ENCODE results near the gene C7orf25. TPM values are rescaled to one million over a fixed set of nuclear protein-coding genes. Genes with fewer than 3 reads are reported as not detected.

The C7orf25 gene
- total and polyA plus RNA-seq, 10 of the 15 experiments (the other 5 are each of a cell fraction or from before 2014, with no cell fraction given): 0.63 to 3.2 (median 1.7) TPM

- H3K9ac ChIP-seq (ENCODE audit: control insufficient read depth, insufficient read depth, low read length): no peak overlapping the region
- H3K79me2 ChIP-seq (ENCODE audit: control insufficient read depth, insufficient read depth, low read length): peaks cover 2% of the 10 kb centered on the region; the same call in 1 of the 2 replicates
- intact Hi-C loops (cut with micrococcal nuclease; ENCODE audit: unreplicated experiment): no loop called here
- no peaks in the 10 kb centered on the region for H3K27me3 ChIP-seq (replicated peaks in 1 of 2; ENCODE audit: control insufficient read depth in 2 of 2, insufficient read depth in 2 of 2, low read length in 1 of 2)
- in situ Hi-C loops (cut with MboI): no loop called here
- no peaks in the 10 kb centered on the region; a peak in 1 of 4 replicates for H3K36me3 ChIP-seq (ENCODE audit: control insufficient read depth in 2 of 2, insufficient read depth in 2 of 2, low read length in 1 of 2)
- POLR2A ChIA-PET: interaction anchor here (0.6 to 0.9 kb wide), 2 partner anchors 22 to 932 kb away, joined by 3 to 4 read pairs; partner anchors contain the start of genes MRPL32 and PSMA2
- H3K27ac ChIP-seq (ENCODE audit: control insufficient read depth, insufficient read depth): no peak overlapping the region
- H2AFZ ChIP-seq (ENCODE audit: control insufficient read depth, low read depth, low read length): no peak overlapping the region
- DNase-seq (ENCODE audit: low read depth, low spot score) (no peak), ATAC-seq (no peak), FAIRE-seq (no peak)
- no peak for TF ChIP-seq ATF7 (IDR thresholded peaks at IDR 0.05; ENCODE audit: low read depth)
- no peak for TF ChIP-seq TBL1XR1 (IDR thresholded peaks at IDR 0.05; ENCODE audit: low read depth, low read length)
- no peak for TF ChIP-seq MEF2A (IDR thresholded peaks at IDR 0.05; ENCODE audit: insufficient read depth, low read depth, low read length)
- TF ChIP-seq RFX5 (IDR thresholded peaks at IDR 0.05; ENCODE audit: low read depth, low read length): no peak
- TF ChIP-seq, protein P1, sequence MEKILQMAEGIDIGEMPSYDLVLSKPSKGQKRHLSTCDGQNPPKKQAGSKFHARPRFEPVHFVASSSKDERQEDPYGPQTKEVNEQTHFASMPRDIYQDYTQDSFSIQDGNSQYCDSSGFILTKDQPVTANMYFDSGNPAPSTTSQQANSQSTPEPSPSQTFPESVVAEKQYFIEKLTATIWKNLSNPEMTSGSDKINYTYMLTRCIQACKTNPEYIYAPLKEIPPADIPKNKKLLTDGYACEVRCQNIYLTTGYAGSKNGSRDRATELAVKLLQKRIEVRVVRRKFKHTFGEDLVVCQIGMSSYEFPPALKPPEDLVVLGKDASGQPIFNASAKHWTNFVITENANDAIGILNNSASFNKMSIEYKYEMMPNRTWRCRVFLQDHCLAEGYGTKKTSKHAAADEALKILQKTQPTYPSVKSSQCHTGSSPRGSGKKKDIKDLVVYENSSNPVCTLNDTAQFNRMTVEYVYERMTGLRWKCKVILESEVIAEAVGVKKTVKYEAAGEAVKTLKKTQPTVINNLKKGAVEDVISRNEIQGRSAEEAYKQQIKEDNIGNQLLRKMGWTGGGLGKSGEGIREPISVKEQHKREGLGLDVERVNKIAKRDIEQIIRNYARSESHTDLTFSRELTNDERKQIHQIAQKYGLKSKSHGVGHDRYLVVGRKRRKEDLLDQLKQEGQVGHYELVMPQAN (conservative IDR thresholded peaks at IDR 0.05): no peak
- no peak for TF ChIP-seq KLF5 (IDR thresholded peaks at IDR 0.05; ENCODE audit: partially characterized antibody)
- no peak for TF ChIP-seq SMC3 (IDR thresholded peaks at IDR 0.05; ENCODE audit: borderline replicate concordance, low read length)
- SMC1A ChIA-PET (ENCODE audit: uncharacterized antibody, unreplicated experiment): interaction anchor here (1.3 to 2.5 kb wide), 6 partner anchors 13 to 969 kb away, joined by 3 to 8 read pairs (median 5); partner anchors contain the start of genes MRPL32 and PSMA2
- H3K4me2 ChIP-seq (ENCODE audit: control insufficient read depth, insufficient read depth): peak overlapping the region; percentile 89
- RAD21 ChIA-PET (ENCODE audit: unreplicated experiment): interaction anchor here (0.7 to 1.2 kb wide), 4 partner anchors 14 to 672 kb away, joined by 3 to 6 read pairs (median 4); partner anchors contain the start of genes MRPL32, PSMA2 and STK17A
- no peaks in the 10 kb centered on the region for H3K9me3 ChIP-seq (replicated peaks; ENCODE audit: control insufficient read depth, insufficient read depth, low read length)
- BruUV-seq (replicated peaks): no TSS peak
- CTCF ChIA-PET: interaction anchor here (0.6 to 2.2 kb wide), 5 partner anchors 23 to 351 kb away, joined by 3 to 6 read pairs (median 3); no protein-coding TSS in a partner anchor
- H3K4me3 ChIP-seq: no peak overlapping the region
- WGBS (ENCODE audit: insufficient coverage, insufficient replicate concordance, low lambda C conversion rate, missing lambda C conversion rate): 98% methylated on average over 2 of the region's 2 CpGs
- peaks cover 15% of the 10 kb centered on the region for H3K4me1 ChIP-seq (ENCODE audit: control insufficient read depth, insufficient read depth, low read length)
- H4K20me1 ChIP-seq (ENCODE audit: control insufficient read depth, insufficient read depth): no peaks in the 10 kb centered on the region
Observed at GRCh38 chr7:42910306-42910705, 1.6 kb downstream of the C7orf25 start.

Data from GM12878 (cell line).